CD14-positive monocyte (primary cell): ENCODE results near the gene MRPS21. TPM values are rescaled to one million over a fixed set of nuclear protein-coding genes. Genes with fewer than 3 reads are reported as not detected.

Experiments used
- DNase-seq, 3 donors: peaks; one replicate each; pipeline ENCODE4 v3.0.0-alpha.2; 2011 to 2022
- H2AFZ ChIP-seq: 2 replicates; pipeline ENCODE4 v1.6.0; 2012; ENCODE audit warnings: mild to moderate bottlenecking, low read depth, low read length, inconsistent platforms; ENCODE audit not compliant: insufficient read depth, poor library complexity, severe bottlenecking
- H3K27ac ChIP-seq, 2 donors: 1 replicate in 1 of 2; 2 replicates in 1 of 2; pipeline ENCODE4 v1.5.1; 2012 to 2013; ENCODE audit warnings: low read length in 2 of 2, control low read depth in 1 of 2, inconsistent platforms in 1 of 2, low read depth in 1 of 2, mild to moderate bottlenecking in 1 of 2
- H3K27me3 ChIP-seq, 2 donors: one replicate each; pipeline versions ENCODE4 v1.6.0 to v1.6.1; 2011 to 2013; ENCODE audit warnings: low read length in 2 of 2; ENCODE audit not compliant: control insufficient read depth in 2 of 2, insufficient read depth in 2 of 2
- H3K36me3 ChIP-seq, 2 donors: replicated peaks in 1 of 2; 1 replicate in 1 of 2; 2 replicates in 1 of 2; pipeline versions ENCODE4 v1.5.1 to v1.6.1; 2012 to 2013; ENCODE audit warnings: low read length in 2 of 2, control low read depth in 1 of 2, inconsistent platforms in 1 of 2, mild to moderate bottlenecking in 1 of 2; ENCODE audit not compliant: insufficient read depth in 2 of 2, control insufficient read depth in 1 of 2
- H3K4me1 ChIP-seq, 2 donors: 1 replicate in 1 of 2; 2 replicates in 1 of 2; pipeline versions ENCODE4 v1.5.1 to v1.6.1; 2012 to 2013; ENCODE audit warnings: low read length in 2 of 2, control low read depth in 1 of 2, inconsistent platforms in 1 of 2, mild to moderate bottlenecking in 1 of 2, moderate library complexity in 1 of 2; ENCODE audit not compliant: insufficient read depth in 2 of 2, control insufficient read depth in 1 of 2
- H3K4me2 ChIP-seq: replicated peaks from 2 replicates; pipeline ENCODE3; 2012; ENCODE audit warnings: low read length, moderate library complexity, mild to moderate bottlenecking; ENCODE audit not compliant: poor library complexity, severe bottlenecking; ENCODE audit errors: extremely low read depth
- H3K4me3 ChIP-seq, 3 experiments: fragments of 200-600 bp in 1 of 3; sonication (generic) in 1 of 3; replicated peaks in 1 of 3; 1 replicate in 2 of 3; 2 replicates in 1 of 3; pipeline ENCODE4 v1.5.1; 2011 to 2013; ENCODE audit warnings: low read length in 3 of 3, mild to moderate bottlenecking in 3 of 3, control low read depth in 2 of 3, low read depth in 2 of 3, inconsistent platforms in 1 of 3, moderate library complexity in 1 of 3
- H3K79me2 ChIP-seq: 2 replicates; pipeline ENCODE4 v1.6.0; 2012; ENCODE audit warnings: mild to moderate bottlenecking, control low read depth, inconsistent platforms, low read length, moderate library complexity; ENCODE audit not compliant: insufficient read depth
- H3K9ac ChIP-seq: 2 replicates; pipeline ENCODE4 v1.6.0; 2017; ENCODE audit warnings: low read length, mild to moderate bottlenecking; ENCODE audit not compliant: insufficient read depth, poor library complexity, severe bottlenecking
- H3K9me3 ChIP-seq, 2 donors: replicated peaks in 1 of 2; 1 replicate in 1 of 2; 2 replicates in 1 of 2; pipeline versions ENCODE4 v1.5.1 to v1.6.1; 2012 to 2013; ENCODE audit warnings: low read length in 2 of 2, control low read depth in 1 of 2; ENCODE audit not compliant: control insufficient read depth in 1 of 2, insufficient read depth in 1 of 2
- H4K20me1 ChIP-seq: 2 replicates; pipeline ENCODE4 v1.6.0; 2012; ENCODE audit warnings: mild to moderate bottlenecking, low read length, control low read depth, moderate library complexity; ENCODE audit not compliant: insufficient read depth
- H3K27ac Mint-ChIP-seq, 7 donors: one replicate each; pipeline ENCODE4 v1.8.0; 2020; ENCODE audit warnings: mild to moderate bottlenecking in 7 of 7, mixed read lengths in 7 of 7, moderate library complexity in 6 of 7, inconsistent platforms in 2 of 7
- H3K27me3 Mint-ChIP-seq, 3 donors: one replicate each; pipeline ENCODE4 v1.8.0; 2021 to 2022; ENCODE audit warnings: low read depth in 3 of 3, mild to moderate bottlenecking in 3 of 3, mixed read lengths in 3 of 3, moderate library complexity in 3 of 3, inconsistent platforms in 1 of 3
- H3K36me3 Mint-ChIP-seq, 2 donors: one replicate each; pipeline ENCODE4 v1.8.0; 2020; ENCODE audit warnings: mixed read lengths in 2 of 2, inconsistent platforms in 1 of 2, mild to moderate bottlenecking in 1 of 2
- H3K4me1 Mint-ChIP-seq: one replicate; pipeline ENCODE4 v1.8.0; 2020; ENCODE audit warnings: mild to moderate bottlenecking, mixed read lengths
- H3K4me3 Mint-ChIP-seq, 2 donors: one replicate each; pipeline ENCODE4 v1.8.0; 2020; ENCODE audit warnings: mild to moderate bottlenecking in 2 of 2, mixed read lengths in 2 of 2, moderate library complexity in 1 of 2
- H3K9me3 Mint-ChIP-seq, 7 donors: one replicate each; pipeline ENCODE4 v1.8.0; 2020 to 2022; ENCODE audit warnings: mixed read lengths in 7 of 7, mild to moderate bottlenecking in 6 of 7, moderate library complexity in 6 of 7, inconsistent platforms in 2 of 7
- CTCF ChIP-seq: fragments of 200-600 bp; IDR thresholded peaks from one replicate; pipeline ENCODE4 v1.8.0; 2022; ENCODE audit warnings: antibody characterized with exemption, mild to moderate bottlenecking
- WGBS: methylation state at CpG from one replicate; pipeline ENCODE4 v1.1.5; 2013; ENCODE audit warnings: missing lambda C conversion rate; ENCODE audit not compliant: insufficient coverage; 5-methylcytosine and 5-hydroxymethylcytosine counted together
- intact Hi-C, 2 donors: fragments of 100-400 bp; cut with micrococcal nuclease; formaldehyde crosslinking; loops; one replicate each; pipeline versions ENCODE4 v1.15.0 to v1.15.1; 2023
- polyA minus RNA-seq: library from RNA; depleted of rRNA, polyadenylated mRNA; stranded (reverse); fragments of >200 nt; gene quantifications from 2 replicates; pipeline ENCODE4 v1.2.3, GENCODE V29; 2012
- polyA plus RNA-seq, 3 donors: library from polyadenylated mRNA; depleted of rRNA in 1 of 3; unstranded in 2 of 3; stranded (reverse) in 1 of 3; fragments of 300-500 nt in 2 of 3; fragments of >200 nt in 1 of 3; fragmentation: Illumina TruSeq in 2 of 3; gene quantifications; 1 replicate in 2 of 3; 2 replicates in 1 of 3; pipeline ENCODE4 v1.2.3, GENCODE V29; 2012 to 2021
- total RNA-seq, 12 experiments: library from RNA in 1 of 12; stranded (reverse) in 1 of 12; fragments of 120-200 nt in 1 of 12; gene quantifications; one replicate each; pipeline ENCODE4 v1.2.4 and lab custom pipeline; 2013 to 2026; ENCODE audit warnings: mixed read lengths in 6 of 12, inconsistent platforms in 1 of 12

Gene MRPS21
- total RNA-seq (2013): 62.6 TPM
- polyA plus RNA-seq: 10 to 100 TPM; 42.3 to 53.0 (median 49.6) TPM
- polyA minus RNA-seq: 7.5 and 11.4 TPM in 2 replicates
- 3.5 to 24.8 (median 18.9) reads per million in 11 experiments for total RNA-seq (lab: John Stamatoyannopoulos, UW)

- peaks cover 20% of the 10 kb centered on the region for H3K79me2 ChIP-seq
- WGBS: 1% methylated on average over 24 of the region's 43 CpGs
- H3K9me3 Mint-ChIP-seq: no peaks in the 10 kb centered on the region
- peak within 1 kb of the TSS; percentile 92 to 94 for H3K4me3 Mint-ChIP-seq
- peaks cover 23 to 34% of the 10 kb centered on the region in 2 donors for H3K36me3 Mint-ChIP-seq
- H3K27ac Mint-ChIP-seq: peak within 1 kb of the TSS; percentile 95 to 99 (median 96)
- intact Hi-C loops: no loop called here
- H3K27me3 ChIP-seq: no peaks in the 10 kb centered on the region
- peak within 1 kb of the TSS; percentile 67 to 94 for H3K27ac ChIP-seq
- peaks cover 17% of the 10 kb centered on the region for H3K4me1 Mint-ChIP-seq
- peak within 1 kb of the TSS; percentile 96 for H2AFZ ChIP-seq
- no peak for TF ChIP-seq CTCF
- no peaks in the 10 kb centered on the region for H3K9me3 ChIP-seq
- H3K4me2 ChIP-seq: peak within 1 kb of the TSS; percentile 87
- H3K27me3 Mint-ChIP-seq: peaks cover 1 to 4% (median 3%) of the 10 kb centered on the region in 3 donors
- H3K4me3 ChIP-seq: peak within 1 kb of the TSS; percentile 63 to 97 (median 79)
- H3K9ac ChIP-seq: peak within 1 kb of the TSS; percentile 67
- peaks cover 8 to 35% of the 10 kb centered on the region in 2 donors for H3K36me3 ChIP-seq
- H3K4me1 ChIP-seq: peaks cover 14 to 15% of the 10 kb centered on the region in 2 donors
- no peaks in the 10 kb centered on the region for H4K20me1 ChIP-seq
- peak; percentile 85 to 92 (median 91) for DNase-seq
These were observed at the start of gene MRPS21 for GRCh38 chr1:150293433-150294253. TSS of gene MRPS21 (plus strand) at chr1:150293861. CDS start at chr1:150294367, 506 bp downstream.

- Mint-ChIP-seq H3K4me3 (no peak overlapping the region), H3K36me3 (no peaks in the 10 kb centered on the region), H3K9me3 (peaks cover 0 to 2% (median 0%) of the 10 kb centered on the region in 7 donors), H3K4me1 (peaks cover 5% of the 10 kb centered on the region), H3K27me3 (peaks cover 5 to 20% (median 13%) of the 10 kb centered on the region in 3 donors), H3K27ac (peak overlapping the region in 1 of 7 donors; percentile 7)
- H3K9ac ChIP-seq: no peak overlapping the region
- no peaks in the 10 kb centered on the region for H3K4me1 ChIP-seq
- no peak overlapping the region for H3K27ac ChIP-seq
- intact Hi-C loops: loop anchor here in 1 of 2 donors (10.0 kb wide), 1 partner anchor 55 kb away; no protein-coding TSS in a partner anchor
- no peak for DNase-seq
- H3K4me3 ChIP-seq: no peak overlapping the region
- no peak overlapping the region for H3K4me2 ChIP-seq
- H3K36me3 ChIP-seq: no peaks in the 10 kb centered on the region
- no CpG with 5 or more reads among the region's 2 CpGs for WGBS
- H3K79me2 ChIP-seq: no peaks in the 10 kb centered on the region
- no peak overlapping the region for H2AFZ ChIP-seq
- TF ChIP-seq CTCF: no peak
- H3K9me3 ChIP-seq: no peaks in the 10 kb centered on the region
- H4K20me1 ChIP-seq: no peaks in the 10 kb centered on the region
- H3K27me3 ChIP-seq: no peaks in the 10 kb centered on the region
These were observed 43.7 kb upstream of the MRPS21 start for GRCh38 chr1:150249936-150250335.
